Esophagus squamous epithelium (tissue), 5 donors: Measurements from ENCODE around the gene WDR48. TPM values are rescaled to one million over a fixed set of nuclear protein-coding genes. Genes with fewer than 3 reads are reported as not detected.

Experiments
- DNase-seq: peaks from one replicate; lab custom pipeline; 2025; lab: John Stamatoyannopoulos, UW
- H3K27ac ChIP-seq, 4 donors: fragments of 200-600 bp; sonication (generic); one replicate each; pipeline ENCODE4 v1.5.1; 2016 to 2019; ENCODE audit warnings: mild to moderate bottlenecking in 1 of 4
- H3K27me3 ChIP-seq, 4 donors: fragments of 200-600 bp; sonication (generic); 1 replicate in 3 of 4; 2 replicates in 1 of 4; pipeline versions ENCODE4 v1.5.1 to v1.6.0; 2017 to 2021; ENCODE audit warnings: antibody characterized with exemption in 1 of 4
- H3K36me3 ChIP-seq, 3 donors: fragments of 200-600 bp; sonication (generic); one replicate each; pipeline ENCODE4 v1.5.1; 2016 to 2019
- H3K4me1 ChIP-seq, 3 donors: fragments of 200-600 bp; sonication (generic); one replicate each; pipeline ENCODE4 v1.5.1; 2017 to 2019
- H3K4me3 ChIP-seq, 4 donors: fragments of 200-600 bp; sonication (generic); 1 replicate in 3 of 4; 2 replicates in 1 of 4; pipeline ENCODE4 v1.5.1; 2016 to 2019; ENCODE audit warnings: mild to moderate bottlenecking in 2 of 4, moderate library complexity in 1 of 4
- H3K9me3 ChIP-seq, 3 donors: fragments of 200-600 bp; sonication (generic); one replicate each; pipeline ENCODE4 v1.5.1; 2016 to 2019
- CTCF ChIP-seq, 6 experiments: fragments of 450-650 bp in 4 of 6; fragments of 200-600 bp in 2 of 6; sonication (generic) in 2 of 6; IDR thresholded peaks; one replicate each; pipeline ENCODE4 v1.5.1; 2016 to 2019; ENCODE audit warnings: antibody characterized with exemption in 6 of 6, mild to moderate bottlenecking in 4 of 6, moderate library complexity in 4 of 6
- POLR2A ChIP-seq, 4 donors: fragments of 450-650 bp; IDR thresholded peaks; one replicate each; pipeline ENCODE4 v1.6.1; 2017; ENCODE audit warnings: antibody characterized with exemption in 4 of 4, mild to moderate bottlenecking in 4 of 4, moderate library complexity in 3 of 4
- WGBS, 2 donors: methylation state at CpG; one replicate each; pipeline ENCODE4 v1.1.5; 2018; 5-methylcytosine and 5-hydroxymethylcytosine counted together
- intact Hi-C: fragments of 100-400 bp; cut with DNase I; formaldehyde crosslinking; loops from one replicate; pipeline ENCODE4 v1.15.0; 2022
- small RNA-seq, 4 donors: library from RNA; depleted of rRNA; stranded (forward); fragments of <200 nt; gene quantifications; one replicate each; pipeline ENCODE3, GENCODE V24; 2016
- total RNA-seq, 4 donors: library from RNA; depleted of rRNA; stranded (reverse); fragments of >200 nt; gene quantifications; one replicate each; pipeline ENCODE4 v1.1.0, GENCODE V29; 2016
- donor health status: DM: yes; HTN: yes; CAD: no.

The WDR48 gene
- total RNA-seq, 4 donors from 2014 or later: 9.7 to 25.9 (median 19.4) TPM

- no peak for TF ChIP-seq POLR2A (IDR thresholded peaks at IDR 0.05)
- peak in 3 of 6 experiments; percentile 12 to 58 (median 48) for TF ChIP-seq CTCF (IDR thresholded peaks at IDR 0.05)
- no peak for DNase-seq
- H3K4me3 ChIP-seq: no peak overlapping the region
- peak overlapping the region; percentile 80 to 99 (median 96) for H3K27ac ChIP-seq
- peaks cover 62 to 100% (median 74%) of the 10 kb centered on the region in 3 donors for H3K4me1 ChIP-seq
- H3K27me3 ChIP-seq: no peaks in the 10 kb centered on the region
- no peaks in the 10 kb centered on the region for H3K9me3 ChIP-seq
- 33 to 60% methylated on average over 8 to 9 of the region's 11 CpGs for WGBS, 2 donors
- intact Hi-C loops: loop anchor here (5.0 kb wide), 1 partner anchor 36 kb away; no protein-coding TSS in a partner anchor
- peaks cover 23 to 56% (median 30%) of the 10 kb centered on the region in 3 donors for H3K36me3 ChIP-seq
Measured at GRCh38 chr3:39146083-39146501, 94.3 kb downstream of the WDR48 start.

Small RNA genes within 50 kb of the gene (small RNA-seq; reads per million reads assigned to genes)
- 0 reads per million in 4 donors for gene RNU6-1227P

Other genes starting within 250 kb of the WDR48 start
- gene SCN10A, start 235.8 kb upstream of the WDR48 start, total RNA-seq: not detected
- under 1 TPM in 2 of 4 donors, not detected in 2; under 0.01 to 0.04 TPM for gene SCN11A, start 72 bp upstream of the WDR48 start, total RNA-seq
- gene GORASP1, start 55.6 kb downstream of the WDR48 start, total RNA-seq: 100 to 1,000 TPM in 1 of 4 donors, 10 to 100 TPM in 3; 26.4 to 102 (median 43.8) TPM
- 1 to 10 TPM; 1.6 to 2.9 (median 2.5) TPM for gene TTC21A, start 55.7 kb downstream of the WDR48 start, total RNA-seq
- 10 to 100 TPM; 11.9 to 35.6 (median 19.7) TPM for gene CSRNP1, start 101.6 kb downstream of the WDR48 start, total RNA-seq
- gene XIRP1, start 140.6 kb downstream of the WDR48 start, total RNA-seq: under 1 TPM in 2 of 4 donors, not detected in 2; 0.18 to 0.19 TPM
- under 1 TPM in 3 of 4 donors, not detected in 1; 0.35 to 0.57 (median 0.44) TPM for gene CX3CR1, start 228.0 kb downstream of the WDR48 start, total RNA-seq